IPS DF 6.9 (cell line): ENCODE results near the gene OPN4.
"Not testable (repeated sequence)": the region's sequence is repeated elsewhere in the genome, so short reads cannot be mapped to it uniquely, and the experiment has no call there.

Experiments used
- DNase-seq: peaks from one replicate; pipeline ENCODE4 v3.0.0-alpha.2; 2013; ENCODE audit warnings: low read depth, low spot score
- H3K27ac ChIP-seq: one replicate; pipeline ENCODE4 v1.5.1; 2013; ENCODE audit warnings: low read length, control low read depth
- H3K27me3 ChIP-seq: 2 replicates; pipeline ENCODE4 v1.6.1; 2013; ENCODE audit warnings: mild to moderate bottlenecking, low read length; ENCODE audit not compliant: control insufficient read depth, insufficient read depth
- H3K36me3 ChIP-seq: 2 replicates; pipeline ENCODE4 v1.6.1; 2013; ENCODE audit warnings: low read length; ENCODE audit not compliant: control insufficient read depth, insufficient read depth
- H3K4me1 ChIP-seq: 2 replicates; pipeline ENCODE4 v1.6.1; 2013; ENCODE audit warnings: low read length; ENCODE audit not compliant: control insufficient read depth, insufficient read depth
- H3K4me3 ChIP-seq: 2 replicates; pipeline ENCODE4 v1.5.1; 2013; ENCODE audit warnings: mild to moderate bottlenecking, low read length
- H3K9me3 ChIP-seq: 2 replicates; pipeline ENCODE4 v1.6.1; 2013; ENCODE audit warnings: low read length, inconsistent platforms; ENCODE audit not compliant: control insufficient read depth, insufficient read depth
- WGBS: extraction: QIAGEN DNeasy Blood & Tissue Kit; methylation state at CpG from one replicate; pipeline ENCODE4 v1.1.7; 2013; ENCODE audit warnings: mixed read lengths, missing lambda C conversion rate; ENCODE audit not compliant: insufficient read length, insufficient coverage; 5-methylcytosine and 5-hydroxymethylcytosine counted together

The OPN4 gene

GRCh38 chr10:86632009-86632800 is 22.1 kb upstream of the OPN4 start:
- H3K9me3 ChIP-seq = no peaks in the 10 kb centered on the region
- peaks cover 3% of the 10 kb centered on the region; the same call in 1 of the 2 replicates for H3K27me3 ChIP-seq
- H3K4me1 ChIP-seq = no peaks in the 10 kb centered on the region; the same call in none of the 2 replicates
- peak; percentile 35 for DNase-seq
- no peaks in the 10 kb centered on the region for H3K36me3 ChIP-seq
- H3K27ac ChIP-seq = no peak overlapping the region
- peak overlapping the region; percentile 36; the same call in 1 of the 2 replicates for H3K4me3 ChIP-seq
- no CpG with 5 or more reads among the region's 49 CpGs for WGBS

GRCh38 chr10:86632951-86633350 is 21.4 kb upstream of the OPN4 start:
- no CpG with 5 or more reads among the region's 5 CpGs for WGBS
- no peak overlapping the region for H3K27ac ChIP-seq
- H3K4me3 ChIP-seq = no peak overlapping the region
- peaks cover 3% of the 10 kb centered on the region; the same call in 1 of the 2 replicates for H3K27me3 ChIP-seq
- no peak for DNase-seq
- no peaks in the 10 kb centered on the region for H3K9me3 ChIP-seq
- no peaks in the 10 kb centered on the region; the same call in none of the 2 replicates for H3K4me1 ChIP-seq
- no peaks in the 10 kb centered on the region for H3K36me3 ChIP-seq

DNA sequence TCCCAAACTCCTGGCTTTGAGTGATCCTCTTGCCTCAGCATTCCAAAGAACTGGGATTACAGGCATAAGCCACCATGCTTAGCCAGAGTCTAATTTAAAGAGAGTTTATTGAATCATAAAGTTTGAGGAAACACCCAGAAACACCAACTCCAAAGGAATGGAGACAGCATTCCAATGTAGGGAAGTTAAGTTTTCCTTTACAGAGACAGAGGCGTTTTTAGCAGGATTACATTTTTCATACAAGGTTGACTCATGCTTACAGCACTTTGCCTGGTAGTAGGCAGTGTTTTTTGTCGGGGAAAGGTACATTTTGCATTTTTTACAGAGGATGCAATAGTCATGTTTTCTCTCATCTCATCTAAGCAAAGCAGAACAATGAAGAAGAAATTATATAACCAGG is 18.9 kb upstream of the OPN4 start:
- WGBS = no CpG with 5 or more reads among the region's 2 CpGs
- DNase-seq = no peak
- Histone ChIP-seq H3K27me3 (peaks cover 3% of the 10 kb centered on the region; the same call in 1 of the 2 replicates), H3K36me3 (no peaks in the 10 kb centered on the region), H3K4me1 (no peaks in the 10 kb centered on the region; the same call in none of the 2 replicates), H3K27ac (no peak overlapping the region), H3K9me3 (no peaks in the 10 kb centered on the region), H3K4me3 (no peak overlapping the region)

DNA sequence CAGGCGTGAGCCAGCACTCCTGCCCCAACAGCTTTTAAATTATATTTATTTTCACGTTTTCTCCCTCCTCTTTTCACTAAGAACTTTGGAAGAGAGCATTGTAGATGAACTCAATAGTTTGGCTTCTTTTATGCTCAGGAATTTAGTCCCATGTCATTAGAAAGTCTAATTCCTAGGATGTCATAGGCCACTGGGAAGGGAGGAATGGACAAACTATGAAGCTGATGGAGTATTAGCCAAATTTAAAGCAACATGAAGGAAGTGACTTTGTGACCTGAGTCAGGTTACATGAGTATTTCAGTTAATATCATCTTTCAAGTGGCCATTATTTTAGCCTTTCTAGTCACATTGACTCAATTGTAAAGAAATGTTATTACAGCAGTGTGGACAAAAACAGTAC is 18.0 kb upstream of the OPN4 start:
- DNase-seq = no peak
- no peaks in the 10 kb centered on the region for H3K9me3 ChIP-seq
- peaks cover 3% of the 10 kb centered on the region; the same call in 1 of the 2 replicates for H3K27me3 ChIP-seq
- H3K4me1 ChIP-seq = no peaks in the 10 kb centered on the region; the same call in none of the 2 replicates
- H3K36me3 ChIP-seq = no peaks in the 10 kb centered on the region
- H3K4me3 ChIP-seq = no peak overlapping the region
- no peak overlapping the region for H3K27ac ChIP-seq
- no CpG with 5 or more reads among the region's 2 CpGs for WGBS

DNA sequence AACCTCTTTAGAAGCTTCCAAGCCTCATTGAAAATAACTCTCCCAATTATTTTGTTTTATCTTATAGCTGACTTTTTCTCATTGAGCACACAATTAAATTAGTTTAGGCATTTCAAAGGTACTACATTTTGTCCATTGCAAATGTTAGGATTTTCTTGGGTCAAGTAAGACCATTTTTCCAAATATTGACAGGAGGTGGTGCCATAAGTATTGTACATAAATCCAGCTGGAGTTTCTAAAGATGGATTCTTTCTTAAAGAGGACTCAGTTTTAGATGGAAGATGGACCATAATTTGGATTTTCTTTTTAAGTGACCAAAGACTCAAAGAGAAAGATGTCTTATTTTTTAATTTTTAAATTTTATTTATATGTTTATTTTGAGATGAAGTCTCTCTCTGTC is 12.3 kb upstream of the OPN4 start:
- no peak overlapping the region for H3K27ac ChIP-seq
- H3K27me3 ChIP-seq = no peaks in the 10 kb centered on the region
- no peaks in the 10 kb centered on the region for H3K36me3 ChIP-seq
- no peak for DNase-seq
- no peaks in the 10 kb centered on the region for H3K4me1 ChIP-seq
- no peak overlapping the region for H3K4me3 ChIP-seq
- no peaks in the 10 kb centered on the region for H3K9me3 ChIP-seq

DNA sequence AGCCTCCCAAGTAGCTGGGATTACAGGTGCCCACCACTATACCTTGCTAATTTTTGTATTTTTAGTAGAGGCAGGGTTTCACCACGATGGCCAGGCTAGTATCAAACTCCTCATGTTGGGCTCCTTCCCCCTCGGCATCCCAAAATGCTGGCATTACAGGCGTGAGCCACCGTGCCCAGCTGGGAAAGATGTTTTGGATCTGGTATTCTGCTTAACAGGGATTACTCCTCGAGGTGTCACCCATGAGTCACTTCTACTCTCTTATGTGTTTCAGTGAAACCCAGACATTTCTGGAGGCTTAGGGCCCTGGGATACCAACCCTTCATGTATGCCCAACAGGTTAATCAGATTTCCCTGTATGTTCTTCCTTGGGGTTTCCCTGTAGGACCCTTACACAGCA is 11.8 kb upstream of the OPN4 start:
- Histone ChIP-seq H3K27ac (no peak overlapping the region), H3K27me3 (no peaks in the 10 kb centered on the region), H3K4me3 (no peak overlapping the region), H3K36me3 (no peaks in the 10 kb centered on the region), H3K4me1 (no peaks in the 10 kb centered on the region), H3K9me3 (no peaks in the 10 kb centered on the region)
- no CpG with 5 or more reads among the region's 5 CpGs for WGBS
- no peak for DNase-seq

DNA sequence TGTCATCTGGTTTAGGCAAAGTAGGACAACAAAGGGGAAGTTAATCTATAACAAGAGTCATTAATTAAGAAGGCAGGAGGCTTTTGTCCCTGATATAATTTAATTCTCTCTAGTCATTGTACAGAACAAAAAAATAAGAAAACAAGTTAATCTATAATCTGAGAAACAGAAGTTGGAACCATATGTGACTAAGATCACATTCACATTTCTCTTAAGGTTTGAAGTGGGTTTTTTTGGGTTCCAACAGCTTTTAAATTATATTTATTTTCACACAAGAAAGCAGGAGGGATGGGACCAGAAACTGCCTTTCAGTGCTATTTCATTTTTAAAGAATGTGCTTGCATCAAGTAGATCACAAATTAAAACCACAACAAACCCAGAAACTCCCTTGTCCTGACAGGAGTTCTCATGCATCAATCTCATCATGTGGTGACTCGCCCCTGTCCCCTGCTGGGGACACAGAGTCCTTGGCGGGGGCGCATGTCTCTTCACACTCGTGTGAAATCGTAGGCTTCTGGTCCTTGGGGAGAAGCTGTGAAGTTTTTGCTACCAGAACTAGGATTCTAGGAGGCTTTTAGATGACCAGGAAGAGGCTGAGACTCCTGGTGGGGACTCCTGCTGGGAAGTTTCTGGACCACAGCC is 10.1 kb upstream of the OPN4 start:
- Histone ChIP-seq H3K27me3 (no peaks in the 10 kb centered on the region), H3K27ac (no peak overlapping the region), H3K36me3 (no peaks in the 10 kb centered on the region), H3K9me3 (no peaks in the 10 kb centered on the region), H3K4me3 (no peak overlapping the region), H3K4me1 (no peaks in the 10 kb centered on the region)
- DNase-seq = no peak
- WGBS = no CpG with 5 or more reads among the region's 5 CpGs

- no peaks in the 10 kb centered on the region for H3K27me3 ChIP-seq
- H3K36me3 ChIP-seq = no peaks in the 10 kb centered on the region
- H3K4me1 ChIP-seq = no peaks in the 10 kb centered on the region; the same call in 1 of the 2 replicates
- DNase-seq = no peak
- H3K9me3 ChIP-seq = no peaks in the 10 kb centered on the region
- no peak overlapping the region for H3K27ac ChIP-seq
- WGBS = no CpG with 5 or more reads among the region's 5 CpGs
- no peak overlapping the region for H3K4me3 ChIP-seq
Observed at GRCh38 chr10:86644794-86645445, 9.4 kb upstream of the OPN4 start.

- not testable (repeated sequence) for H3K27me3 ChIP-seq, H3K4me3 ChIP-seq, H3K27ac ChIP-seq, H3K4me1 ChIP-seq, DNase-seq, H3K9me3 ChIP-seq, H3K36me3 ChIP-seq
- WGBS = no CpG with 5 or more reads among the region's 5 CpGs
Observed at GRCh38 chr10:86645621-86646165, 8.7 kb upstream of the OPN4 start.

- no CpG with 5 or more reads among the region's 5 CpGs for WGBS
- H3K36me3 ChIP-seq = no peaks in the 10 kb centered on the region
Observed at GRCh38 chr10:86646532-86646931, 7.8 kb upstream of the OPN4 start.

More at GRCh38 chr10:86646532-86646931, 7.8 kb upstream of the OPN4 start:
- Histone ChIP-seq H3K9me3 (no peaks in the 10 kb centered on the region), H3K4me3 (no peak overlapping the region), H3K4me1 (no peaks in the 10 kb centered on the region; the same call in 1 of the 2 replicates), H3K27me3 (no peaks in the 10 kb centered on the region), H3K27ac (no peak overlapping the region)
- no peak for DNase-seq
